ENCODE results near the gene PRELP.

GRCh38 chr1:203441766-203442165 lies 33.8 kb upstream of the PRELP start:
- TF ChIP-seq CTCF (IDR thresholded peaks at IDR 0.05; ENCODE audit: low read depth, low read length) (no peak), EZH2phosphoT487 (IDR thresholded peaks at IDR 0.05; ENCODE audit: low read depth) (no peak)

Measured in OCI-LY3 (cell line).